ACHN (cell line): Measurements from ENCODE around the gene CUL1.
A peak's percentile ranks its signal among the peaks of the same experiment; 100 is the strongest.

ENCODE experiments used
- DNase-seq: peaks from one replicate; pipeline ENCODE4 v3.0.0-alpha.2; 2015
- in situ Hi-C: cut with HindIII; loops from 2 replicates; pipeline ENCODE4 v1.10.0; 2017; ENCODE audit warnings: low sequenced_read_pairs, low pct_ligation_motif_present, low pct_unique_long_range_greater_than_20kb

CUL1 gene

DNA sequence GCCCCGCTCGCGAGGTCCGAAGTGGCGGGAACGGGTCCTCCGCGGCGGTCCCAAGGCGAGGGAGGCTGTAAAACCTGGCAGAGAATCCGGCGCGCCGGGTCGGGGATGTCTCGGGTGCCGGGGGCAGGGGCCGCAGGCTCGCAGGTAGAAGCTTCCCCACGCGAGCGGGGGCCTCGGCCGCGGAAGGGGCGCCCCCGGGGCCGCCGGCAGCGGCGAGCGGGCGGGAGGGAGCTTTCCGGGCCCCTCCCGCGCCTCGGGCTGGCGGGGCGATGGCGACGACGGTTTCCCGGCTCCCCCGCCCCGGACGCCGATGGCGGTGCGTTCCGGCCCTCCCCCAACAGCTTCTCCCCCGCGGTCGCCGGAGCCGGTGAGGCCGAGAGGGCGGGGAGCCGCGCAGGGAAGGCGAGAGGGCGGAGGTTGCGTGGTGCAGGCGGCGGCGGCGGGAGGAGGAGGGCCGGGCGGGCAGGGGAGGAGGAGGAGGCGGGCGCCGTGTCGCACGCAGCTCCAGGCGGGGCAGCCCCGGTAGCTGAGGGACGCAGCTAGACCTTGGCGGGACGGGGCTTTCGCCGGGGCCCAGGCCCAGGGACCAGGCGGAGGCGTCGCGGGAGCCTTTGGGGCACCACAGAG lies at the start of gene CUL1:
CUL1 (plus strand) TSS at position 507 of the 627 bp plus-strand sequence. CDS start 31,220 bp downstream, outside the sequence.
- DNase-seq, result peak; percentile 86

DNA sequence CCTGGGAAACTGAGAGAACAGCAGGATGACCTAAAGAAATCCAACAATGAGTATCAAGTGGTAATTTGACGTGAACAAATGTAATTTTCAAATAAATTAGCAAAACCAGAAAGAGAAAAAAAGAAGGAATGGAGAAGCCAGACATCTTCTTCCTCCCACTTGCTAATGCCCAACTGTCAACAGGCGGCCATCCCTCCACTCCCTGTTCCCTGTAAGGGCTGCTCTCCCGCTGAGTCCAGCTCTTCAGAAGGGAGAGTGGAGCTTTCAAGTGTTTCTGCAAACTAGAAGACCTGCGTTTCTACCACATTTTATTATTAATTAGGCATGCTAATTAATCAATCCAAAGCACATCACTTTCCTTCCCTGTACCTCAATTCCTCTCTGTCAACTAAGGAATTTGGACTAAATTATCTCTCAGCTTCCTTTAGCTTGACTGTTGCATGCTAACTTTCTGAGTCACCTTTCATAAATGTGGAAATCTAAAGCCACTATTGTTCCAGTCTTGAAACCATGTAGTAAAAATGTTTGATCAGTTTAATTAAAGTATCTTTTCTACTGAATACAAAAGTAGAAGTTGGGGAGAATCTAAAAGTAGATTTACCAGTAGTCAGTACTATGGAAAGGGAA lies 48.4 kb upstream of the CUL1 start:
- peak; percentile 58 for DNase-seq
- in situ Hi-C loops, result no loop called here

More for the DNA sequence above, at the start of gene CUL1:
- in situ Hi-C loops, result no loop called here

DNA sequence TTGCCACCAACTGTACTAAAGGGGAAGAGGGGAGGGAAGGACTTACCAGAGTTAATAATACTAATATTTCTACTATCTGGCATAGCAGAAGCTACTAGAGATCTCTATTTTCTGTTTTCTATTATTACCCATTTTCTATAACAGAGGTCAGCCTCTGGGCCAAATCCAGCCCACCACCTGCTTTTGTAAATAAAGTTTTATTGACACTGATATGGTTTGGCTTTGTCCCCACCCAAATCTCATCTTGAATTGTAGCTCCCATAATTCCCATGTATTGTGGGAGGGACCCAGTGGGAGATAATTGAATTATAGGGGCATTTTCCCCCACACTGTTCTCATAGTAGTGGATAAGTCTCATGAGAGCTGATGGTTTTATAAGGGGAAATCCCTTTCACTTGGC lies 45.9 kb upstream of the CUL1 start:
- in situ Hi-C loops, result no loop called here
- no peak for DNase-seq

DNA sequence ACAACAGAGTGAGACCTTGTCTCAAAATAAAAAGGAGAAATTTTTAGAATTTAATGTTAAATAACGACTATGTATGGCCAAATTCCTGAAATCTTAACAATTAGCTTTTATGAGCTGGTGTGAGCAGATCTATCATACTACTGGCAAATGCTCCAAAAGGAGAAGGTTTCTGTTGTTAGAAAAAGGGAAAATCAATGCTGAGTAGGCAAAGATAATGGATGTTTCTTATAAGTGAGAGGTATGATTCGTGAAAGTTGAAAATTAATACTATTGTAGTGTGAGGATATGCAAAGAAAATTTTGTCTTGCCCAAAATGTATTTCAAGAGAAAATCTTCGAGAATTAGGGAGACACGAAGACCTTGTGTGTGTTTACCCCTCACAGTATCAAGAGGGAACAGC lies 40.8 kb upstream of the CUL1 start:
- in situ Hi-C loops, result no loop called here
- no peak for DNase-seq

DNA sequence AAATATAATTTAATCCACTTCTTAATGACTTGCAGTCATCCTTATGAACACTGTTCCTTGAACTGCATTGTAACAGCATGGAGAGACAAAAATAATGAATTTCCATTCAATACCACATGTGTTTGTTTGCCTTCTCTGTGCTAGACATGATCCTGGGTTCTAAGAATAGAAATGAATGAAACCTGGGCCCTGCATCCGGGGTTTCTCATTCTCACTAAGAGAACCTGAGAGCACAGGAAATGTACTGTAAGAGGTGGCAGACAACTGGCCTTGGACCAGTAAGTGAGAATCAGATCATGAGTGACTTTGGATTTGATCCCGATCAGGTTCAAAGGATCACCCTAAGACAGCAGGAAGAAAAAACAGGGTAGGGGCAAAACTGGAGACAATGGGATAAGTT lies 37.2 kb upstream of the CUL1 start:
- no peak for DNase-seq
- in situ Hi-C loops, result no loop called here

DNA sequence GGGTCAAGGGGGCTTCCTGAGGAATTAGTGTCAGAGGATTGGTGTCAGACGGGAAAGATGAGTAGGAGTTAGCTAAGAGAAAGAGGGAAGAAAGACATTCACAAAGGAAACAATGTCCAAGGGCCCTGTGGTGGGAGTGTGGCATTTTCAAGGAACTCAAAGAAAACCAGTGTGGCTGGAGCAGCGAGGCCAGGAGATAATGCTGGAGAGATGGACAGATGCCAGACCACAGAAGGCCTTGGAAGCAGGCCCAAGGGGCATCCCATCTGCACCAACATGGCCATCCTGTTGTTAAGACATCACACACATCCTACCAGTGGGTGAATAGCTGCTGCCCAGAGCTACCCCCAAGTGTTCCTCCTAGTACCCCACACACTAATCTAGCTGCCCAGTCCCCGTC lies 36.1 kb upstream of the CUL1 start:
- DNase-seq, result no peak

DNA sequence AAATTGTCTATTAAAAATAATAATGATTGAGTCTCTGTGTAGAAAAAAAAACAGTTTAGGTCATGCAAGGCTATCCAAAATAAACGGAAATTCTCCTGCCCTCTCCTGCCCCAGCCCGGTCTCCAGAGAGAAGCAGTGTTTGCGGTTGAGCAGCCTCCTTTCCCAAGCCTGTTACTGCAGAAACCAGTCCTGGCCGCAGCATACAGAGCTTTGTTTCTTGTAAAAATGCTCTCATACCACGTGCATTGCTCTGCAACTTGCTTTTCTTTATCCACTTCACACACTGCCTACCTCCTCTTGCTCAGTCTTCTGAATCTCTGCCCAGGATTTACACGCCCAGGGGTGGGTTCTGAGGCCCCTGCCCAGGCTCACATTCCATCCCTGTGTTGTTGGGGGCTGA lies 34.4 kb upstream of the CUL1 start:
- in situ Hi-C loops, result no loop called here

More for the DNA sequence above, 36.1 kb upstream of the CUL1 start:
- in situ Hi-C loops, result no loop called here

DNA sequence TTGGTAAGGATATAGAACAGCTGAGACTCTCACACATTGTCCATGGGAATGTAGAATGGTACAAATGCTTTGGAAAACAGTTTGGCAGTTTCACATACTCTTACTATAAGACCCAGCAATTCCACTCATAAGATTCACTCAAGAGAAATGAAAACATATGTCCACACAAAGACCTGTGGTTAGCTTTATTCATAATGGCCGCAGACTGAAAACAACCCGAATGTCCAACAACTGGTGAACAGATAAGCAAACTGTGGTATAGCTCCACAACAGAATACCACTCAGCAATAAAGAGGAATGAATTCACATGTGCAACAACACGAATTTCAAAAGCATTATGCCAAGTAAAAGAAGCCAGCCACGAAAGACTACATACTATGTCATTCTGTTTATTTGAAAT lies 33.5 kb upstream of the CUL1 start:
- in situ Hi-C loops, result no loop called here
- DNase-seq, result no peak

More for the DNA sequence above, 34.4 kb upstream of the CUL1 start:
- no peak for DNase-seq

DNA sequence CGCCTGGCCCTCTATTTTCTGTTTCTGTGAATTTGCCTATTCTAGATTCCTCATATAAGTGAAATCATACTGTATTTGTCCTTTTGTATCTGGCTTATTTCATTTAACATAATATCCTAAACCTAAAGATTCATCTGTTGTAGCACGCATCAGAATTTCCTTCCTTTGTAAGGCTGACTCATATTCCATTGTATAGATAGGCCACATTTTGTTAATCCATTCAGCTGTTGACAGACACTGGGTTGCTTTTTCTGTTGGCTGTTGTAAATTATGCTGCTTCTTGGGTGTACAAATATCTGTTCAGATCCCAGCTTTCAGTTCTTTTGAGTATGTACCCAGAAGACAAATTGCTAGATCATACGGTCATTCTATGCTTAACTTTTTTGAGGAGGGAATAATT lies 28.8 kb upstream of the CUL1 start:
- no peak for DNase-seq
- in situ Hi-C loops, result no loop called here

DNA sequence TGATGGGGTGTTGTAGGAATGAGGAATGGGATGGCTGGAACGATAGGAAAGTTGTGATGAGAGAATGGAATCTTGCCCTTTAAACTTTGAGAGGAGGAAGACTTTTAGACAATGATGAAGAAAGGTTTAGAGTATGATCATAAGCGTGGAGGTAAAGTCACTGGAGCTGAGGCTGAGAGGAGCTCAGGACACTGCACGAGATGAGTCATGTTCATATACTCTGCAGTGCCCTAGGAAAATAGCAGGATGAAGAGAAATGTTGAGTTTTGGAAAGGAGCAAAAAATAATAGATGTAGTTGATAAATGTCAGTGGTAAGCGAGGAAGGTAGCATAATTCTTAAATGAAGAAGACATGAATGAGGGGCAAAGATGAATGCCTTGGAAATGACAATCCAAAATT lies 28.3 kb upstream of the CUL1 start:
- DNase-seq, result no peak
- in situ Hi-C loops, result no loop called here

DNA sequence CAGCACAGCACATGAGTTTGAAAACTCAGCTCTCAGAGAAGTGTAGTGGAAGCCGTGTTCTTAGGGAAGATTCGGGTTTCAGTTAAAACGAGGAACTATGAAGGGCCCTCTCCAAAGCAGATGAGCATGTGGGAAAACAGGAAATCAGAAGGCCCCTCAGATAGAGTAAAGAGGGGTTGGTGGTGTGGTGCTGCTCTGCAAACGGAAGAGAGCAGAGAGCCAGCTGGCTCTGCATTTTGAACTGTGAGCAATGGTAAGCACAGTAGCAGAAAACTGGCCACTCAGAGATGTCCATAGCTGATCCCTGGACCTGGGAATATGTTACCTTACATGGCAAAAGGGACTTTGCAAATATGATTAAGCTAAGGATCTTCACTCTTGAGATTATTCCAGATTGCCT lies 27.9 kb upstream of the CUL1 start:
- no peak for DNase-seq
- in situ Hi-C loops, result no loop called here

DNA sequence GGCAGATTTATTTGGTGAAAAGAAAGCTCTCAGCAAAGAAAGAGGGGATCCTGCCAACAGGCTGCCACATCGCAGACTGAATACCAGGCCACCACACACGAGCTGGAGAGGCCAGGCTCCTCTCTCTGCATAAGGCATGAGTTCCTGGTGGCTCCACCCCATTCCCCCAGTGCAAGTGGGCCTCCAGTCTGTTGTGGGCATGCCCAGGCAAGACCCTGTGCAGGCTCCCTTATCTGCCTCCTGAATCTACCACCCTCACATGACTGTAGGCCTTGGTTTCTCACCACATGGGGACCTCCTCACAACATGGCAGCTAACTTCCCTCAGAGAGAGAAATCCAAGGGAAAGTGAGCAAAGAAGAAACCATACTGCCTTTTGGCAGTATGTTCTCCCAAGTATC lies 26.7 kb upstream of the CUL1 start:
- DNase-seq, result no peak
- in situ Hi-C loops, result no loop called here

DNA sequence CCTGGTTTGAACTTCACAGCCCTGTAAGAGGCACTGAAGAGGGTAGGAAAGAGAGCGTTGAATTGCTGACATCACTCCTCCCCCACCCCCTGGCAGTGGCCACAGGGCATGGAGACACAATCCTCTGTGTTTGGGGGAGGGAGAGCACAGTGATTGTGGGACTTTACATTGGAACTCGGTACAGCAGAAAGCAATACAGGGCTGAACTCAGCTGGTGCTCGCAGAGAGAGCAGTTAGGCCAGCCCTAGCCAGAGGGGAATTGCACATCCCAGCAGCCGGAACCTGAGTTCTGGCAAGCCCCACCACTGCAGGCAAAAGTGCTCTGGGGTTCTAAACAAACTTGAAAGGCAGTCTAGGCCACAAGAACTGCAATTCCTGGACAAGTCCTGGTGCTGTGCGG lies 24.0 kb upstream of the CUL1 start:
- in situ Hi-C loops, result no loop called here
- no peak for DNase-seq

DNA sequence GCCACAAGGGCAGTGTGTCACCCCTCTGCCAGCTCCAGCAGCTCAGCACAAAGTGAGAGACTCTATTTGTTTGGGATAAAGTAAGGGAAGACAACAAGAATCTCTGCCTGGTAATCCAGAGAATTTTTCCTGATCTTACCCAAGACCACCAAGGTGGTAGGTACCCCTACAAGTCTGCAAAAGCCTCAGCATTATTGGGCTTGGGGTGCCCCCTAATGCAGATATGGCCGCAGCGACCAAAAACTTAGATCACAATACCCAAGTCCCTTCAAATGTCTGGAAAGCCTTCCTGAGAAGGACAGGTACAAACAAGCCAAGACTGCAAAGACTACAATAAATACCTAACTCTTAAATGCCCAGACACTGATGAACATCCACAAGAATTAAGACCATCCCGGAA lies 22.4 kb upstream of the CUL1 start:
- in situ Hi-C loops, result no loop called here

DNA sequence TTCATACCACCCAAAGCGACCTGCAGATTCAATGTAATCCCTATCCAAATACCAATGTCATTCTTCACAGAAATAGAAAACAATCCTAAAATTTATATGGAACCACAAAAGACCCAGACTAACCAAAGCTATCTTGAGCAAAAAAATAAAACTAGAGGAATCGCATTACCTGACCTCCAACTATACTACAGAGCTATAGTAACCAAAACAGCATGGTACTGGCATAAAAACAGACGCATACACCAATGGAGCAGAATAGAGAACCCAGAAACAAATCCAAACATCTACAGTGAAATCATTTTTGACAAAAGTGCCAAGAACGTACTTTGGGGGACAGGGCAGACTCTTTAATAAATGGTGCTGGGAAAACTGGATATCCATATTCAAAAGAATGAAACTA lies 16.9 kb upstream of the CUL1 start:
- in situ Hi-C loops, result no loop called here
- DNase-seq, result no peak

More for the DNA sequence above, 22.4 kb upstream of the CUL1 start:
- no peak for DNase-seq

DNA sequence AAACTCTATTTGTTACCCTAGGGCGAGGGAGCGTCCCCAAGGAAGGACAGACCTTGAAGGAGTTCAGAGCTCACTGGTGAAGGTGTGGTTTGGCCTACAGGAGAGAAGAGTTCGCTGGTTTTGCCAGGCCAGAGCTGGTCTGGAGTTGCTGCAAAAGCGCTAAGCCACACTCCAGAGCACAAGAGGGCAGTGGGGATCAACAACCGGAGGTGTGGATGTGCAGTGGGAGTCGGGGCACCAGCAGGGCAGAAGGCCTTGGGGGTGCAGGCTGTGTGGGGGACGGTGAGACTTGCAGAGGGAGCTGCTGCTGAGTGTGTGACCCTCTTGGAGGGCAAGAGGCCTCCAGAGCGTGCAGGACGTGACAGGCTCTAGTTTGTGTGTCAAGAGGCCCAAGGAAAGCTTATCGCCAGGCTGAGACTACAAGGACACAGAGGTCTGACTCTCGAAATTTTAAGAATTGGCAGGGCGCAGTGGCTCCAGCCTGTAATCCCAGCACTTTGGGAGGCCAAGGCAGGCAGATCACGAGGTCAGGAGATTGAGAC lies 14.3 kb upstream of the CUL1 start:
- in situ Hi-C loops, result no loop called here
- no peak for DNase-seq

DNA sequence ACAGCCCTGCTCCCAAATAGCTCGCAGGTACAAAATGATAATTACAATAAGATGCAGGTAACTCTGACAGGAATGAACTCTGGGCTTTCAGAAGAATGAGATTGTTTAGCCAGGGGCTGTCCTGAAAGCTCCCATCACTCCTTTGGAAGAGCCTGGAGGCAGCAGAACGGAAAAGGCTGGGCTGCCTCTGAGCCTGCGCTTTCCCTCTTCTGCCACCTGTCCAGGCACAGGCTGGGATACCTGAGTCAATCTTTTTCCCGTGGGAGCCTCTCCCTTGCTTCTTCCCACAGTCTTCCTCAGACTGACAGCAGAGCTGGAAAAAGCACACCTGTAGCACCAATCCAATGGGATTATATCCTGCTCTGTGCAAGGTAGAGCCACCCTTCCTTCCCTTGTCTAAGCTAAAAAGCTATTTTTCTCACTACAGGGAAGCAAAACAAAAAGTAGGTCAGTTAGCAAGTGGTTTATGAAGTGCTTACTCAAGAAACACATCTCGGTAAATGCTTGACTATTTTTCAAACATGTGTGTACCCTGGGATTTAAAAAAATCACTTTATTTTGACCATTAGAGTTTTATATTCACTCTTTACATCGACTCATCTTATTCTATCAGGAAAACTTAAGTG lies 12.3 kb upstream of the CUL1 start:
- in situ Hi-C loops, result no loop called here

DNA sequence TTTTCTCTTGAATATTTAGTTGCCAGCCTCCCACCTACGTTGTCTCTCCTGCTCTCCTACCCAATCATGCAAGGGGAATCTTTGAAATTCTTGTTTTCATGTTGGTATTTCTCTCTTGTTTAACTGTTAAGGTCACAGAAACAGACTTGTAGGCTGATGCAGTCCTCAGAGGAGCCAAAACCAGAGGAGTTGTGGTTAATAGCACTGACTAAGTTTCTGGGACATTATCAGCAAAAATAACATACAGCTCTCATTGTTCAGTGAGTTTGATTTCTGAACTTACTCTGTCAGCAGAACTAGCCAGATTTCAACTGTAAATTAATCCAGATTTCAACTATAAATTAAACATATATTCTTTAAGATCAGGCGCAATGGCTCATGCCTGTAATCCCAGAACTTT lies 11.1 kb upstream of the CUL1 start:
- in situ Hi-C loops, result no loop called here
- DNase-seq, result no peak

More for the DNA sequence above, 12.3 kb upstream of the CUL1 start:
- DNase-seq, result no peak

DNA sequence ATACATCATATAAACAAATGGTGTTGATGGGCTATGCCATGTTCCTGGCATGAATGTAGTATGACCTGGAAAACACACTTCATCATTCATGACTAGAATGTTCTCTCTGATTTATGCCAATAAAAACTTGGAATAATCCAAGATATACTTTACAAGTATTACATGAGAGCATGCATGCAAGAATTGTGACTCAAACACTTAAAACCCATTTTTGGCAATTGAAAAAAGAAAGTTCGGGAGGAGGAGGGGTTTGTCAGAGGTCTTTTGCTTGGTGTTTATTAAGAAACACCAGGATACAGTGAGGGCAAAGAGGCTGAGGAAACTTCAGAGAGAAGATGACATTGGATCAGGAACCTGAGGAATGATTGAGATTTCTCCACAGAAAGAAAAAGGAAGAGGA lies 10.2 kb upstream of the CUL1 start:
- in situ Hi-C loops, result no loop called here
- no peak for DNase-seq

DNA sequence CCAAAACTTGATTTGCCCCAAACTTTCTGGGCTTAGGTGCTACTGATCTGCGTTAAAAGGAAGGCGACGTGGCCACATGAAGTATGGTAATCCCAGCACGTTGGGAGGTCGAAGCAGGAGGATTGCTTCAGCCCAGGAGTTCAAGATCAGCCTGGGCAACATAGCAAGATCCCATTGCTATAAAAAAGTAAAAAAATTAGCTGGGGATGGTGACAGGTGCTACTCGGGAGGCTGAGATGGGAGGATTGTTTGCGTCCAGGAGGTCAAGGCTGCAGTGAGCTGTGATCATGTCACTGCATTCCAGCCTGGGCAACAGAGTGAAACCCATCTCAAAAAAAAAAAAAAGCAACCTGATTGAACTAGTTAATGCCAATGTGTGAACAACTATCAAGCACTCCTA lies 5.1 kb upstream of the CUL1 start:
- in situ Hi-C loops, result no loop called here
- DNase-seq, result no peak
